Mucosa of stomach (tissue), 1 donor: ENCODE results near the gene MSRB1.
"Not testable (repeated sequence)": the region's sequence is repeated elsewhere in the genome, so short reads cannot be mapped to it uniquely, and the experiment has no call there.

Source experiments
- H3K27me3 ChIP-seq: one replicate; pipeline ENCODE4 v1.7.0; 2013; ENCODE audit warnings: mild to moderate bottlenecking, low read length; ENCODE audit not compliant: control insufficient read depth, insufficient read depth
- H3K36me3 ChIP-seq: one replicate; pipeline ENCODE4 v1.7.0; 2013; ENCODE audit warnings: low read length; ENCODE audit not compliant: control insufficient read depth, insufficient read depth
- H3K4me1 ChIP-seq: one replicate; pipeline ENCODE4 v1.7.0; 2013; ENCODE audit warnings: mild to moderate bottlenecking, low read length; ENCODE audit not compliant: control insufficient read depth, insufficient read depth
- H3K4me3 ChIP-seq: one replicate; pipeline ENCODE4 v1.7.0; 2013; ENCODE audit warnings: low read length
- H3K9ac ChIP-seq: one replicate; pipeline ENCODE4 v1.7.0; 2013; ENCODE audit warnings: mild to moderate bottlenecking, low read length, moderate library complexity
- H3K9me3 ChIP-seq: one replicate; pipeline ENCODE4 v1.7.0; 2013; ENCODE audit warnings: mild to moderate bottlenecking, low read length, moderate library complexity; ENCODE audit not compliant: control insufficient read depth
- donor health status: Pancreatic carcinoma.

Gene MSRB1

DNA sequence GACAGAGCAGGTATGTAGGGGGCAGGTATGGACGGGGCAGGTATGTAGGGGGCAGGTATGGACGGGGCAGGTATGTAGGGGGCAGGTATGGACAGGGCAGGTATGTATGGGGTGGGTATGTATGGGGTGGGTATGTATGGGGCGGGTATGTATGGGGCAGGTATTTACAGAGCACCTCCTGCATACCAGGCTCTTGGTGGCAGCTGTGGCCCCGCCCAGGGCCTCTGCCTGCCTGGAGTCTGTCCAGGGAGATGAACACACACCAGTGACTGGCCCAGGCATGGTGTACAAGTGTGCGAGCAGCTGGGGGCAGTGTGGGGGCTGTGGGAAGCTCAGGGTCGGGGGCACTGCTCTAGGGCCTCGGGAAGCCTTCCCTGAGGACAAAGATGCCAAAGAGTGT lies 7.0 kb upstream of the MSRB1 start:
- no peak overlapping the region for H3K4me3 ChIP-seq
- H3K9ac ChIP-seq, result no peak overlapping the region

DNA sequence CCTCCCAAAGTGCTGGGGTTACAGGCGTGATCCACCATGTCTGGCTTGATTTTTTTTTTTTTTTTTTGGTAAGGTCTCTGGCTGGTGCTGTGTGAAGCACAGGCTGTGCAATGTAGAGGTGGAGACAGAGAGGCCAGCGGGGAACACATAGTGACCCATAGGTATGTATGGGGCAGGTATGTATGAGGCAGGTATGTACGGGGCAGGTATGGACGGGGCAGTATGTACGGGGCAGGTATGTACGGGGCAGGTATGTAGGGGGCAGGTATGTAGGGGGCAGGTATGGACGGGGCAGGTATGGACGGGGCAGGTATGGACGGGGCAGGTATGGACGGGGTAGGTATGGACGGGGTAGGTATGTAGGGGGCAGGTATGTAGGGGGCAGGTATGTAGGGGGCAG lies 6.5 kb upstream of the MSRB1 start:
- H3K9ac ChIP-seq, result no peak overlapping the region
- no peaks in the 10 kb centered on the region for H3K27me3 ChIP-seq
- H3K9me3 ChIP-seq, result no peaks in the 10 kb centered on the region
- H3K36me3 ChIP-seq, result no peaks in the 10 kb centered on the region
- H3K4me3 ChIP-seq, result no peak overlapping the region
- H3K4me1 ChIP-seq, result no peaks in the 10 kb centered on the region

More for the DNA sequence above, 7.0 kb upstream of the MSRB1 start:
- H3K36me3 ChIP-seq, result no peaks in the 10 kb centered on the region
- H3K4me1 ChIP-seq, result no peaks in the 10 kb centered on the region
- H3K9me3 ChIP-seq, result no peaks in the 10 kb centered on the region
- no peaks in the 10 kb centered on the region for H3K27me3 ChIP-seq

DNA sequence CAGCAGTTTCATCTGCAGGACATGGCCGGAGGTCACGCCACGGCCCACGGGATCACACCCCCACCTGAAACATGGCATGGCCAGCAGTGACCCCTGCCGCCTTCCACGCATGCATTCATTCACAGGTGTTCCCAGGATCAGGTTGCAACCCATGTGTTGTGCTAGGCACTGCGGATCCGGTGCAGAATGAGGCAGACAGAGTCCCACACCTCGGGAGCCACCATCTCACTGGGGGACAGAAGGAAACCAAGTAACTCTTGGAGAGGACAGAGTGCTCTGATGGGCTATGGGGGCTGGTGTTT lies 4.3 kb upstream of the MSRB1 start:
- Histone ChIP-seq H3K36me3 (no peaks in the 10 kb centered on the region), H3K4me1 (peaks cover 4% of the 10 kb centered on the region), H3K9ac (no peak overlapping the region), H3K4me3 (no peak overlapping the region), H3K27me3 (no peaks in the 10 kb centered on the region), H3K9me3 (no peaks in the 10 kb centered on the region)

DNA sequence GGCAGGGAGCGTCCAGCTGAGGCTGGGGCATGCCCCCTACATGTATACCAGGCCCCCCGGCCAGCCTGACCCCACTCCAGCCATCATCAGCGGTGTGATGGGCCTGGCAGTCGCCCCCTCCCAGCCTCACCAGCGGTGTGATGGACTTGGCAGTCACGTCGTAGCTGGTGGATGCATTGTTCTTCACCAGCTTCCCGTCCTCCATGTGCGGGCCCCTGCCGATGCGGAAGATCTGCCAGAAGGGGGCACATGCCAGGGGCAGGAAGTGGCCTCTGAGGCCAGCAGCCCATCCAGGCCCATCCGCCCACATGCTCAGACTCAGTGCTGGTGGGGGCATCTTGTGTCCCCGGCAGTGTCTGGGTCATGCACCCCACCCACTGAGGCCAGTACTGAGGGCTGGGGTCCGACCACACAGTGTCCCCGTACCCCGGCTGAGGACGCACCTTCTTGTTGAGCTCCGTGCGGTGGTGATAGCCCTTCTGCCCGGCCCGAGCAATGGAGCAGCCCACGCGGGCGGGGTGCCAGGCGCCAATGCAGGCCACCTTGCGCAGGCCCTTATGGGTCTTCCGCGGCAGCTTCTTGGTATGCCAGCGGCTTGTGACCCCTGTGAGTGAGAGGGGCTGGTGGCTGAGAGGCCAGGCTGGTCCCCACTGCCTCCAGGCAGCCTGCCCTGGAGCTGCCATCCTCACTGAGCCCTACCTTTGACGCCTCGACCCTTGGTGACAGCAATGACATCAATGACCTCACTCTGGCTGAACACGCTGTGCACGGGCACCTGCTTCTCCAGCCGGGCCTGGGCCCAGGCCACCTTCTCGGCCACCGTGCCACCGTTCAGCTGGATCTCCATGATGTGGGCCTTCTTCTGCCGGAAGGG lies 3.7 kb upstream of the MSRB1 start:
- peaks cover 10% of the 10 kb centered on the region for H3K4me1 ChIP-seq
- H3K36me3 ChIP-seq, result no peaks in the 10 kb centered on the region
- no peaks in the 10 kb centered on the region for H3K27me3 ChIP-seq
- no peaks in the 10 kb centered on the region for H3K9me3 ChIP-seq
- H3K4me3 ChIP-seq, result no peak overlapping the region
- no peak overlapping the region for H3K9ac ChIP-seq

DNA sequence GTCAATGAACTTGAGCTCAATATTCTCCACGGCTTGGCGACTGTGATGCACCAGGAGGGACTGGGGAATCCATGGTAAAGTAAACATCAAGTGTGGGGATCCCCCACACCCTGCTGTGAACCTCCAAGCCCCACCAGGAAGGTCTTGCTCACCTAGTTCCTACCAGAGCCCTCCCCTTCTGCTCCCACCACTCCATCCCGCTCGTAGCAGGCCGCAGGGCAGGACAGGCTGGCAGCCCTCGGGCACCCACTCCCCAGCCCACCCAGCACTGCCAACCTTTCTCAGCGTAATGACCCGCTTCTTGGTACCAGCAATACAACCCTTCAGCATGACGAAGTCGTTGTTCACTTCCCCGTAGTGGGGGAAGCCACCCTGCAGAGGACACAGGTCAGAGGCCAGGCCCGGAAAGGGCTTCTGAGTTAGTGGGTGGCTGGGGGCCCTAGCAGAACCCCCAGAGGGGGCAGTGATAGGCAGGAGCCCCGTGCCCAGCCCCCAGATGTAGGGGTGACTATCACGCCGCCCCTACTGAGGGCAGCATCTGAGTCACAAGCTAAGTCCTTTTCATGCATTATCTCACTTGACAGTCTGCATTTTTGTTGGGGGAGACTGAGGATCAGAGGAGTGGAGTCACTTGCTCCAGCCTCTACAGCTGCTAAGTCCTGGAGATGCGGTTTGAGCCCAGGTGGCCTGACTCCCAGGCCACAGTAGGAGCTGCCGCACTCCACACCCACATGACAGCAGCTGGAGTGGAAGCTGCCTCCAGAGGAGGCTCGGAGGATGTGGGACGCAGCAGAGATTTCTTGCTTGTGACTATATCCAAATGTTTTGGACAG lies 2.8 kb upstream of the MSRB1 start:
- H3K9ac ChIP-seq, result no peak overlapping the region
- no peaks in the 10 kb centered on the region for H3K36me3 ChIP-seq
- peaks cover 15% of the 10 kb centered on the region for H3K4me1 ChIP-seq
- H3K4me3 ChIP-seq, result no peak overlapping the region
- no peaks in the 10 kb centered on the region for H3K9me3 ChIP-seq
- H3K27me3 ChIP-seq, result no peaks in the 10 kb centered on the region

- Histone ChIP-seq H3K9me3 (no peaks in the 10 kb centered on the region), H3K36me3 (no peaks in the 10 kb centered on the region), H3K4me3 (no peak overlapping the region), H3K4me1 (peaks cover 15% of the 10 kb centered on the region), H3K27me3 (no peaks in the 10 kb centered on the region), H3K9ac (no peak overlapping the region)
These were observed 1.7 kb upstream of the MSRB1 start for GRCh38 chr16:1944612-1945199.

- Histone ChIP-seq H3K9ac (peak overlapping the region; percentile 80), H3K36me3 (no peaks in the 10 kb centered on the region), H3K4me3 (peak overlapping the region; percentile 77)
These were observed 771 bp downstream of the MSRB1 start for GRCh38 chr16:1942047-1942809.

DNA sequence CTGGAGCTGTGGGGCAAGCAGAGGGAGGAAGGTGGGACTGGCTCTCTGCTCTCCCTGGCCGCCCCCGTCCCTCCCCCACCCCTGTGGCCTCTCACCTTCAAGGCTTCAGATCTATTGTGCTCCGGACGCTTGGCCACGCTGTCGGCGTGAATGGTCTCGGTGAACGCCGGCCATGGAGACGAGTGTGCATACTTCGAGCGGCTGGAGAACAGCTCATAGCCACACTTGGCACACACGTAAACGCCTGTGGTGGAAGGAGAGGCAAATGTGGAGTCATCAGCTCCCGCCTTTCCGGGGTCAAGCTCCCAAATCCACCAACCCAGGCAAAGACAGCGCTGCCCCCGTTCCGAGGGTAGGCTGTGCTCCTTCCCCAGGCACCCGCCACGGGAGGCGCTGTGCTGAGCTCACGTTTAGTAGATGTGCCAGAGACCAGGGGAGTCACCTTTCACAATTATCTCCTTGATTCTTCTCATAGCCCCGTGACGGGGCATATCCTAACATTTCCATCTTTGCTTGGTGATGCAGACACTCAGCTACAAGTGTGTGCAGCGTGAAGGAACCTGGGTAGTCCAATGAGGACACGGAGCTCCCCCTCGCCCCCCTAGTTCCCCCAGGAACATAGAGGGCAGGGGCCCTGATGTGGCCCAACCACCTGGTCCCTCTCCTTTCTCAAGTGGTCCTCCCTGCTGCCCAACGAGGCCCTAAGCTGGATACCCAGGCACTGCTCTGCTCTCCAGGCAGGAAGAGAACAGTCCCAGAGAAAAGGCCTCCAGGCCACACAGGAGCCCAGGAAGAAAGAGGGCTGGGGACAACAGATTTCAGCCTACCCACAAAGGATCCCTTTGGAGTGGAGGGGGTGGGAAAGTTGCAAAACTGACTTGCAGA lies 1.6 kb downstream of the MSRB1 start:
- Histone ChIP-seq H3K4me3 (no peak overlapping the region), H3K36me3 (no peaks in the 10 kb centered on the region), H3K27me3 (no peaks in the 10 kb centered on the region), H3K9me3 (no peaks in the 10 kb centered on the region), H3K4me1 (peaks cover 15% of the 10 kb centered on the region), H3K9ac (no peak overlapping the region)

More at GRCh38 chr16:1942047-1942809, 771 bp downstream of the MSRB1 start:
- H3K27me3 ChIP-seq, result no peaks in the 10 kb centered on the region
- H3K4me1 ChIP-seq, result peaks cover 15% of the 10 kb centered on the region
- no peaks in the 10 kb centered on the region for H3K9me3 ChIP-seq

GRCh38 chr16:1940273-1941161 lies 2.5 kb downstream of the MSRB1 start:
- Histone ChIP-seq H3K27me3 (no peaks in the 10 kb centered on the region), H3K4me3 (no peak overlapping the region), H3K9ac (no peak overlapping the region), H3K4me1 (peaks cover 16% of the 10 kb centered on the region), H3K36me3 (no peaks in the 10 kb centered on the region), H3K9me3 (no peaks in the 10 kb centered on the region)

- not testable (repeated sequence) for H3K27me3 ChIP-seq, H3K4me3 ChIP-seq, H3K36me3 ChIP-seq, H3K9me3 ChIP-seq, H3K9ac ChIP-seq
- H3K4me1 ChIP-seq, result peaks cover 20% of the 10 kb centered on the region
These were observed 3.2 kb downstream of the MSRB1 start for GRCh38 chr16:1939833-1940232.
